Activated CD8-positive, alpha-beta T cell treated with anti-CD3 and anti-CD28 coated beads for 36 hours (primary cell): ENCODE measurements around the gene CELF2. TPM values are rescaled to one million over a fixed set of nuclear protein-coding genes. Genes with fewer than 3 reads are reported as not detected.

Experiments used
- ATAC-seq: fragments of 200-7000 bp; cut with Tn5 transposase; one replicate; pipeline ENCODE4 v1.10.0; 2021; ENCODE audit warnings: mild to moderate bottlenecking, moderate library complexity
- CTCF ChIA-PET: fragments of 350-600 bp; sonication (Branson Sonifier 250); formaldehyde crosslinking; loops from one replicate; lab custom pipeline; 2021; ENCODE audit warnings: antibody characterized with exemption; lab: Charles Lee
- POLR2A ChIA-PET: fragments of 350-600 bp; sonication (Branson Sonifier 250); formaldehyde crosslinking; loops from one replicate; lab custom pipeline; 2021; ENCODE audit warnings: antibody characterized with exemption; lab: Charles Lee
- DNase-seq: peaks from one replicate; pipeline ENCODE4 v3.0.0-alpha.2; 2020
- H3K27ac Mint-ChIP-seq: one replicate; pipeline ENCODE4 v1.8.0; 2021; ENCODE audit warnings: mild to moderate bottlenecking, mixed read lengths
- H3K27me3 Mint-ChIP-seq: one replicate; pipeline ENCODE4 v1.8.0; 2021; ENCODE audit warnings: mixed read lengths
- H3K36me3 Mint-ChIP-seq: one replicate; pipeline ENCODE4 v1.8.0; 2021; ENCODE audit warnings: low read depth, mixed read lengths
- H3K4me1 Mint-ChIP-seq: one replicate; pipeline ENCODE4 v1.8.0; 2021; ENCODE audit warnings: low read depth, mixed read lengths
- H3K4me3 Mint-ChIP-seq: one replicate; pipeline ENCODE4 v1.8.0; 2021; ENCODE audit warnings: mild to moderate bottlenecking, moderate library complexity, mixed read lengths
- H3K9me3 Mint-ChIP-seq: one replicate; pipeline ENCODE4 v1.8.0; 2021; ENCODE audit warnings: mixed read lengths
- intact Hi-C: fragments of 100-400 bp; cut with micrococcal nuclease; formaldehyde crosslinking; loops from one replicate; pipeline ENCODE4 v1.10.0; 2022
- total RNA-seq, 2 experiments: library from RNA; stranded (reverse); gene quantifications; one replicate each; pipeline ENCODE4 v1.2.3, GENCODE V29; 2021
- TF ChIP-seq, protein P1 (sequence below): fragments of 200-600 bp; IDR thresholded peaks from one replicate; pipeline ENCODE4 v1.8.0; 2022; ENCODE audit warnings: antibody characterized with exemption, mild to moderate bottlenecking

Gene CELF2
- total RNA-seq, 2 experiments from 2014 or later: 132 to 133 TPM

DNA sequence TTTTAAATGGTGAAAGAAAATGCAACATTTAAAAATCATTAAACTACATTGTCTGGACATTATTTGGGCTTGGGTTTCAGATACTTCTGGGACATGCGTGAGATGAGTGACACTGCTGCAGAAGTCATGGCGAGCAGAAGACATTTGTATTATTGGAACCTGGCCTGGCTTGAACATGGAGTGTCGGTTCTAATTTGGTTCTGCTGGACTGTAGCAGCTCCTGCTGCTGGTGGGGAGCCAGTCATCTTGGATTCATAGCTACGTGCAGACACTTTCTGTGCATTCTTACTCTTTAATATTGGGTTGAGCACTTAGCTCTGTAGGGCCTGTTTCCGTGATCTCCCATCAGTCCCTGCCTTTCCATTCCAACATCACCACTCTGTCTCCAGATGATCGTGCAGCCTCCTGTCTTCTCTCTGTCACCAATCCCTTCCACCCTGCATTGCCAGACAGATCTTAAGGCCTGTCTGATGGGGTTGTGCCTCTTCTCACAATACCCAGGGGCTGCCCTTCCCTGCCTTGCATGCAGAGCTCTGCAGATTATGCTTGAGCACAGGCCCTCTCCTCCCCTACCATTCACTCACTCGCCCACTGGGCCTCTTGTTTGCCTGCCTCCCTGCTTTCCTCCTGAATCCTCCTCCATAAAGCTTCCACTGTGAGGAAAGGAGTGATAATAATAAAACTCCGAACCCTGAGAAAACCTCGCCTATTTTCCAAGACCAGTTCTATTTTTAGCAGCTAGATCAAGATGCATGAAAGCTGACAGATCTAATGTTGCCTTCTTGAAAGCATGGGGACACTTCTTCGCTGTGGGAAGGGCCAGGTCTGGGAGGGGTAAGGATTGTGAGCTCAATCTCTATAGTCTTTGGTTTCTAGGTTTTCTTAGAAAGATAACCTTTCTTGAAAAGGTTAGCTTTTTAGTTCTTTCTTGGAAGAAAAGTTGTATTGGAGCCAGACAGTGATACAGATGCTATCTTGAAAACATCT, 32.9 kb downstream of the CELF2 start:
- CTCF ChIA-PET: no interaction called here
- Mint-ChIP-seq H3K27ac (no peak overlapping the region), H3K36me3 (no peaks in the 10 kb centered on the region)

DNA sequence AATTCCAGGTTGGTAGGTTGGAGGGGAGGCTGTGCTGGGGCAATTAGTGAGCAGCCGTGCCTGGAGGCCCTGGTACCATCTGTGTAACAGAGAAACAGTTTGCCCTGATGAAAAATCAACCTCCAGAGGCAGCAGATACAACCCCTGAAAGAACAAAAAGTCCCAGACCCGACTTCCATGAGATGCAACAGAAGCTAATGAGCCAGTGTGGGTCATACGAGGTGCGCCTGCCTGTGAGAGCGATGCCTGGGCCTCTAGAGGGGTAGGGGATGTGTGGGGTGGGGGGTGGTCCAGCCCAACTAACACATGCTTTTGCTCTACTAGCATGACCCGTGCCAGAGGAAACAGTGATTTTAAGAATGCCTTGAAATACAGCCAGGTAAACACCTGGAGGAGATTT, 39.3 kb downstream of the CELF2 start:
- TF ChIP-seq, protein P1, sequence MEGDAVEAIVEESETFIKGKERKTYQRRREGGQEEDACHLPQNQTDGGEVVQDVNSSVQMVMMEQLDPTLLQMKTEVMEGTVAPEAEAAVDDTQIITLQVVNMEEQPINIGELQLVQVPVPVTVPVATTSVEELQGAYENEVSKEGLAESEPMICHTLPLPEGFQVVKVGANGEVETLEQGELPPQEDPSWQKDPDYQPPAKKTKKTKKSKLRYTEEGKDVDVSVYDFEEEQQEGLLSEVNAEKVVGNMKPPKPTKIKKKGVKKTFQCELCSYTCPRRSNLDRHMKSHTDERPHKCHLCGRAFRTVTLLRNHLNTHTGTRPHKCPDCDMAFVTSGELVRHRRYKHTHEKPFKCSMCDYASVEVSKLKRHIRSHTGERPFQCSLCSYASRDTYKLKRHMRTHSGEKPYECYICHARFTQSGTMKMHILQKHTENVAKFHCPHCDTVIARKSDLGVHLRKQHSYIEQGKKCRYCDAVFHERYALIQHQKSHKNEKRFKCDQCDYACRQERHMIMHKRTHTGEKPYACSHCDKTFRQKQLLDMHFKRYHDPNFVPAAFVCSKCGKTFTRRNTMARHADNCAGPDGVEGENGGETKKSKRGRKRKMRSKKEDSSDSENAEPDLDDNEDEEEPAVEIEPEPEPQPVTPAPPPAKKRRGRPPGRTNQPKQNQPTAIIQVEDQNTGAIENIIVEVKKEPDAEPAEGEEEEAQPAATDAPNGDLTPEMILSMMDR: no peak
- Mint-ChIP-seq H3K4me3 (no peak overlapping the region), H3K4me1 (no peaks in the 10 kb centered on the region), H3K27me3 (no peaks in the 10 kb centered on the region), H3K27ac (no peak overlapping the region), H3K9me3 (no peaks in the 10 kb centered on the region), H3K36me3 (no peaks in the 10 kb centered on the region)
- ChIA-PET POLR2A (no interaction called here), CTCF (no interaction called here)
- intact Hi-C loops: no loop called here
- no peak for ATAC-seq
- DNase-seq: no peak

More for the DNA sequence above, 32.9 kb downstream of the CELF2 start:
- H3K4me1 Mint-ChIP-seq: no peaks in the 10 kb centered on the region
- intact Hi-C loops: no loop called here
- TF ChIP-seq, protein P1: no peak
- H3K9me3 Mint-ChIP-seq: no peaks in the 10 kb centered on the region
- no peak for ATAC-seq
- peaks cover 4% of the 10 kb centered on the region for H3K27me3 Mint-ChIP-seq
- DNase-seq: no peak
- no peak overlapping the region for H3K4me3 Mint-ChIP-seq
- POLR2A ChIA-PET: no interaction called here

- ChIA-PET CTCF (no interaction called here), POLR2A (interaction anchor here (1.1 kb wide), 1 partner anchor 115 kb away, joined by 3 read pairs; no protein-coding TSS in a partner anchor)
- H3K27me3 Mint-ChIP-seq: no peaks in the 10 kb centered on the region
- H3K4me3 Mint-ChIP-seq: no peak overlapping the region
- H3K4me1 Mint-ChIP-seq: no peaks in the 10 kb centered on the region
- no peak overlapping the region for H3K27ac Mint-ChIP-seq
- TF ChIP-seq, protein P1: no peak
- no peak for ATAC-seq
- H3K36me3 Mint-ChIP-seq: no peaks in the 10 kb centered on the region
- DNase-seq: no peak
- intact Hi-C loops: no loop called here
- H3K9me3 Mint-ChIP-seq: no peaks in the 10 kb centered on the region
Observed at GRCh38 chr10:11057448-11057847, 39.8 kb downstream of the CELF2 start.

DNA sequence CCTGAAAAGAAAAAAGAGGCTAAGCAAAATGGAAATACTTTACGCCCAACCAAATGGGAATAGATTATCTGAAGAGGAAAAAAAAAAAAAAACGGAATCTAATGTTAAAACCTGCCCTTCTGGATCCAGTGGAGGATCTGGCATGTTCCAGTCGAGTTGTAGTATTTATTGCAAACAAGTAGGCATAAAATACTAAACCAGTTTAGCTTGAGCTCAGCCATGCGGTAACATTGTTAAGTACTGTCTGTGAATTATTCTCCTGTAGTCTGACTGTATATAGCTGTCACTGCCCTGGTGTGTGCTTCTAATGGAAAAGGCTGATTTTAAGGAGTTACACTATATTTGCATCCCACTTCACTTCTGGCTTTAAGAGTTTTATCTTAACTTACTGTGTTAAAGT, 40.3 kb downstream of the CELF2 start:
- no peaks in the 10 kb centered on the region for H3K4me1 Mint-ChIP-seq
- ChIA-PET CTCF (no interaction called here), POLR2A (interaction anchor here (1.1 kb wide), 1 partner anchor 115 kb away, joined by 3 read pairs; no protein-coding TSS in a partner anchor)
- no peaks in the 10 kb centered on the region for H3K36me3 Mint-ChIP-seq
- TF ChIP-seq, protein P1: no peak
- no peak overlapping the region for H3K4me3 Mint-ChIP-seq
- H3K27ac Mint-ChIP-seq: no peak overlapping the region
- ATAC-seq: no peak
- no peak for DNase-seq
- H3K27me3 Mint-ChIP-seq: no peaks in the 10 kb centered on the region
- intact Hi-C loops: no loop called here
- no peaks in the 10 kb centered on the region for H3K9me3 Mint-ChIP-seq

DNA sequence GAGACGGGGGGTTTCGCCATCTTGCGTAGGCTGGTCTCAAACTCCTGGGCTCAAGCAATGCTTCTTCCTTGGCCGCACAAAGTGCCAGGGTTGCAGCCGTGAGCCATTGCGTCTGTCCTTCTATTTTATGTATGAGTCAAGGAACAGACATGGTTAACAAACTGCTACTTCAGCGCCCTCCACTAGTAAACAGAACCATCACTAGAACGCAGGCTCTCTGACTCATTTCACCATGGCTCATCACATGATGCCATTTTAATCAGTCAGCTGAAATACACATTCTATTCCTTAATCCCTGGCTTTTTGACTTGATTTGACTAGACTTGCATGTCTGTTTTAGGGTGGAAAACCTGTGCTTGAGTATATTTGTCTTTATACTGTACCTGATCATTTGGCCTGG, 41.3 kb downstream of the CELF2 start:
- ChIA-PET POLR2A (no interaction called here), CTCF (no interaction called here)
- H3K27me3 Mint-ChIP-seq: no peaks in the 10 kb centered on the region
- H3K27ac Mint-ChIP-seq: no peak overlapping the region
- H3K4me3 Mint-ChIP-seq: no peak overlapping the region
- no peak for DNase-seq
- H3K4me1 Mint-ChIP-seq: no peaks in the 10 kb centered on the region
- H3K9me3 Mint-ChIP-seq: no peaks in the 10 kb centered on the region
- TF ChIP-seq, protein P1: no peak
- H3K36me3 Mint-ChIP-seq: no peaks in the 10 kb centered on the region
- no peak for ATAC-seq
- intact Hi-C loops: no loop called here
